ENCODE data around the gene NECTIN2.
"Not testable (repeated sequence)": the region's sequence is repeated elsewhere in the genome, so short reads cannot be mapped to it uniquely, and the experiment has no call there.

NECTIN2 gene

GRCh38 chr19:44834399-44834798, 11.7 kb upstream of the NECTIN2 start:
- H3K27me3 ChIP-seq (ENCODE audit: control insufficient read depth in 2 of 2, insufficient read depth in 2 of 2, low read length in 2 of 2); H3K36me3 ChIP-seq (ENCODE audit: control insufficient read depth in 2 of 2, insufficient read depth in 2 of 2, low read length in 2 of 2); H3K9me3 ChIP-seq (ENCODE audit: control insufficient read depth in 2 of 2, low read length in 2 of 2); H3K4me1 ChIP-seq (ENCODE audit: control insufficient read depth in 2 of 2, insufficient read depth in 2 of 2, low read length in 2 of 2); H3K9ac ChIP-seq (ENCODE audit: low read depth in 1 of 2, low read length in 2 of 2); H3K4me3 ChIP-seq (ENCODE audit: low read length in 2 of 2); H3K27ac ChIP-seq (ENCODE audit: low read depth in 2 of 2, low read length in 2 of 2): not testable (repeated sequence)

DNA sequence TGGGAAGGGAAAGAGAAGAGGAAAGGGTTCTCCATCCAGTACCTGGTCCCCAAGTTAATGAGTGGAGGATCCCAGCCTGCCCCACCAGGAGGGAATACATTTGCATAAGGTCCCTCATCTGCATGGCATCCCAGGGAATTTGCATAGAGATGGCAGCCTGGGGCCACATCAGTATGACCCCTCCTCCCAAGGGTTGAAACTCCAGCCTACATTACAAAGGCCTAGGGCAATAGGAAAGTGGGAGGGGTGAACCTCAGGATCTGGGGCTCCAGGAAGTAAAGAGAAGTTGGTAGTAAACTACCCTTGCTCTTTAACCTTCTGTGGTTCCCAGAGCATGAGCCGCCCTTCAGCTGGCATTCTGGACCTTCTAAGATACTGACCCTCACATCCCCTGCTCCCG, 6.8 kb upstream of the NECTIN2 start:
- H3K4me1 ChIP-seq (ENCODE audit: control insufficient read depth in 2 of 2, insufficient read depth in 2 of 2, low read length in 2 of 2) = peaks cover 0 to under 1% of the 10 kb centered on the region in 2 donors
- no peaks in the 10 kb centered on the region for H3K36me3 ChIP-seq (ENCODE audit: control insufficient read depth in 2 of 2, insufficient read depth in 2 of 2, low read length in 2 of 2)
- no peak overlapping the region for H3K9ac ChIP-seq (ENCODE audit: low read depth in 1 of 2, low read length in 2 of 2)
- no peaks in the 10 kb centered on the region for H3K27me3 ChIP-seq (ENCODE audit: control insufficient read depth in 2 of 2, insufficient read depth in 2 of 2, low read length in 2 of 2)
- no peak overlapping the region for H3K27ac ChIP-seq (ENCODE audit: low read depth in 2 of 2, low read length in 2 of 2)
- no peak overlapping the region for H3K4me3 ChIP-seq (ENCODE audit: low read length in 2 of 2)
- H3K9me3 ChIP-seq (ENCODE audit: control insufficient read depth in 2 of 2, low read length in 2 of 2) = no peaks in the 10 kb centered on the region

- Histone ChIP-seq H3K4me3 (ENCODE audit: low read length in 2 of 2) (no peak overlapping the region), H3K4me1 (ENCODE audit: control insufficient read depth in 2 of 2, insufficient read depth in 2 of 2, low read length in 2 of 2) (peaks cover 8 to 12% of the 10 kb centered on the region in 2 donors), H3K9ac (ENCODE audit: low read depth in 1 of 2, low read length in 2 of 2) (no peak overlapping the region), H3K27ac (ENCODE audit: low read depth in 2 of 2, low read length in 2 of 2) (no peak overlapping the region), H3K9me3 (ENCODE audit: control insufficient read depth in 2 of 2, low read length in 2 of 2) (no peaks in the 10 kb centered on the region), H3K27me3 (ENCODE audit: control insufficient read depth in 2 of 2, insufficient read depth in 2 of 2, low read length in 2 of 2) (no peaks in the 10 kb centered on the region), H3K36me3 (ENCODE audit: control insufficient read depth in 2 of 2, insufficient read depth in 2 of 2, low read length in 2 of 2) (no peaks in the 10 kb centered on the region)
Measured at GRCh38 chr19:44840811-44841210, 5.3 kb upstream of the NECTIN2 start.

- Histone ChIP-seq H3K9me3 (ENCODE audit: control insufficient read depth in 2 of 2, low read length in 2 of 2) (no peaks in the 10 kb centered on the region), H3K4me1 (ENCODE audit: control insufficient read depth in 2 of 2, insufficient read depth in 2 of 2, low read length in 2 of 2) (peaks cover 8 to 12% of the 10 kb centered on the region in 2 donors), H3K36me3 (ENCODE audit: control insufficient read depth in 2 of 2, insufficient read depth in 2 of 2, low read length in 2 of 2) (no peaks in the 10 kb centered on the region), H3K4me3 (ENCODE audit: low read length in 2 of 2) (no peak overlapping the region), H3K27me3 (ENCODE audit: control insufficient read depth in 2 of 2, insufficient read depth in 2 of 2, low read length in 2 of 2) (no peaks in the 10 kb centered on the region), H3K9ac (ENCODE audit: low read depth in 1 of 2, low read length in 2 of 2) (no peak overlapping the region), H3K27ac (ENCODE audit: low read depth in 2 of 2, low read length in 2 of 2) (no peak overlapping the region)
Measured at GRCh38 chr19:44841231-44841630, 4.9 kb upstream of the NECTIN2 start.

DNA sequence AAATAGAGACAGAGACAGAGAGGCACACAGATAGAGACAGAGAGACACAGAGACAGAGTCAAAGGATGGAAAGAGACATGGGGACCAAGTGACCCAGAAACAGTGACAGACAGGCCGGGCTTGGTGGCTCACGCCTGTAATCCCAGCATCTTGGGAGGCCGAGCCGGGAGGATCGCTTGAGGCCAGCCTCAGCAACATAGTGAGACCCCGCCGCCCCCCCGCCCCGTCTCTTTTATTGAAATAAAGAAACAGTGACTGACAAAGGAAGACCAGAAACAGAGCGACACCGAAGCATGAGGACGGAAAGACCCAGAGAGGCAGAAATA, 848 bp upstream of the NECTIN2 start:
- peaks cover 18 to 19% of the 10 kb centered on the region in 2 donors for H3K4me1 ChIP-seq (ENCODE audit: control insufficient read depth in 2 of 2, insufficient read depth in 2 of 2, low read length in 2 of 2)
- no peaks in the 10 kb centered on the region for H3K27me3 ChIP-seq (ENCODE audit: control insufficient read depth in 2 of 2, insufficient read depth in 2 of 2, low read length in 2 of 2)
- H3K9ac ChIP-seq (ENCODE audit: low read depth in 1 of 2, low read length in 2 of 2) = peak overlapping the region; percentile 68 to 94

DNA sequence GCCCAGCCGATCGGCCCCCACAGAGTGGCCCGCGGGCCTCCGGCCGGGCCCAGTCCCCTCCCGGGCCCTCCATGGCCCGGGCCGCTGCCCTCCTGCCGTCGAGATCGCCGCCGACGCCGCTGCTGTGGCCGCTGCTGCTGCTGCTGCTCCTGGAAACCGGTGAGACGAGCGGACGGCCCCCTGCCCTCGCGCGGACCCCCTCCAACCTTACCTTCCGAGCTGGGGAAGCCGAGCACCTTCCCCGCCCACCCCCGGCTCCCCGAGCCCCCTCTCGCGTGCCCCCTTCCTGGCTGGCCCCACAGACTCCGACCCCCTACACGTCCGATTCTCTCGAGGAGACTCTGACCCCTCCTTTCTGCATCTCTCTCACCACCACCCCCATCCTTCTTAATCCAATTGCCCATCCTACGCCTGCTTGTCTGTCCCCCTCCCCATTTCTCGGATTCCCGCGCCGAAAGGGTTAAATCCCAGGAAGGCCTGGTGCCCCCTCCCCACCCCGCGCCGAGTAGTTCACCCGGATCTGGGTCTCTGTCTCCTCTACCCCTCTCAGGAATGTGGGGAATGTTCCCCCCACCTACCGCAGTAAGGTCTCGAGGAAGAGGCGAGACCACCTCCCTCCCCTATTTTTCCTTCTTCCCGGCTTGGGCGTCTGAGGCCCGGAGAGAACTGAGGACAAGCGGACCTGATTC, 502 bp downstream of the NECTIN2 start:
- peak overlapping the region; percentile 90 to 94 for H3K27ac ChIP-seq (ENCODE audit: low read depth in 2 of 2, low read length in 2 of 2)
- H3K36me3 ChIP-seq (ENCODE audit: control insufficient read depth in 2 of 2, insufficient read depth in 2 of 2, low read length in 2 of 2) = no peaks in the 10 kb centered on the region
- peaks cover 18 to 19% of the 10 kb centered on the region in 2 donors for H3K4me1 ChIP-seq (ENCODE audit: control insufficient read depth in 2 of 2, insufficient read depth in 2 of 2, low read length in 2 of 2)
- H3K9me3 ChIP-seq (ENCODE audit: control insufficient read depth in 2 of 2, low read length in 2 of 2) = no peaks in the 10 kb centered on the region
- H3K9ac ChIP-seq (ENCODE audit: low read depth in 1 of 2, low read length in 2 of 2) = peak overlapping the region; percentile 98 to 99
- H3K4me3 ChIP-seq (ENCODE audit: low read length in 2 of 2) = peak overlapping the region; percentile 87 to 89
- no peaks in the 10 kb centered on the region for H3K27me3 ChIP-seq (ENCODE audit: control insufficient read depth in 2 of 2, insufficient read depth in 2 of 2, low read length in 2 of 2)

More for the DNA sequence above, 848 bp upstream of the NECTIN2 start:
- H3K27ac ChIP-seq (ENCODE audit: low read depth in 2 of 2, low read length in 2 of 2) = peak overlapping the region; percentile 87 to 93
- peak overlapping the region; percentile 87 to 93 for H3K4me3 ChIP-seq (ENCODE audit: low read length in 2 of 2)
- no peaks in the 10 kb centered on the region for H3K9me3 ChIP-seq (ENCODE audit: control insufficient read depth in 2 of 2, low read length in 2 of 2)
- H3K36me3 ChIP-seq (ENCODE audit: control insufficient read depth in 2 of 2, insufficient read depth in 2 of 2, low read length in 2 of 2) = no peaks in the 10 kb centered on the region

DNA sequence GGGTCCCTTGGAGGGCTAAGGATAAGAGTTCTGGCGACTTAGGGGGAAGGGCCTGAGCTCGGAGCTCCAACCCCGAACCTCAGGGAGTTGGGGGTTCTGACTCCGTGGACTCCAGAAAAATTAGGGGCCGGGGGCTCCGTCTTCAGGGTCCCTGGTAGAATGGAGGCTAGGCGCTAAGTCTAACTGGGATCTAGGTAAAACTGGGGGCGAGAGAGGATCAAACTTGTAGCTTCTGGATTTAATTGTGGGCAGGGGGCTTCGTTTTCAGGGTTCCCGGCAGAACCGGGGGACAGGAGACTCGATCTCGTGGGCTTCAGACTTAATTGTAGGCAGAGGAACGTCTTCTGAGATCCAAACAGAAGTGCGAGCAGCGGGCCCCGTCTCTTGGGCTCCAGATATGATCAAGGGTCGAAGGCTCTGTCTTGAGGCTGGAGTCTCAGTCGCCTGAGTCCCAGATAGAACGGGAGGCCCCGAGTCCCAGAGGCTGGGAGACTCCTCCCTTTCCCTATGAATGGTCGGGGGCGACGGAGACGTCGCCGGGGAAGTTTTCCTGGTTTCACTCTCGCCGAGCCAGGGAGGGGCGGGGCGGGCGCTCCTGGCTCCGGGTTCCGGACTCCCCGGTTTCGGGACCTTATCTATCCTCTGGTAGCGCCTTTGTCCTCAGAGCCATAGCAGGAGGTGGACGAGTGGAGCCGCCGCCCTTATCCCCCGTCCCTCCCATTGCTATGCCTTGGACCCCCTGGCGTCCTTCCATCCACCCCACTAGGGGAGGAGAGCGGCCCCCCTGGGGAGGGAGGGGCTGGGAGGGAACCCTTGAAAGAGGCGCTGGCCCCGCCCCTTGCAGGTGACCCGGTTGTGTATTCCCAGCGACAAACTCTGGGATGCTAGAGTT, 1.3 kb downstream of the NECTIN2 start:
- peaks cover 18 to 19% of the 10 kb centered on the region in 2 donors for H3K4me1 ChIP-seq (ENCODE audit: control insufficient read depth in 2 of 2, insufficient read depth in 2 of 2, low read length in 2 of 2)
- peak overlapping the region; percentile 98 to 99 for H3K9ac ChIP-seq (ENCODE audit: low read depth in 1 of 2, low read length in 2 of 2)
- H3K9me3 ChIP-seq (ENCODE audit: control insufficient read depth in 2 of 2, low read length in 2 of 2) = no peaks in the 10 kb centered on the region

GRCh38 chr19:44848036-44848811, 2.1 kb downstream of the NECTIN2 start:
- Histone ChIP-seq H3K36me3 (ENCODE audit: control insufficient read depth in 2 of 2, insufficient read depth in 2 of 2, low read length in 2 of 2) (no peaks in the 10 kb centered on the region), H3K9me3 (ENCODE audit: control insufficient read depth in 2 of 2, low read length in 2 of 2) (no peaks in the 10 kb centered on the region), H3K27ac (ENCODE audit: low read depth in 2 of 2, low read length in 2 of 2) (peak overlapping the region; percentile 90 to 94), H3K9ac (ENCODE audit: low read depth in 1 of 2, low read length in 2 of 2) (peak overlapping the region; percentile 98 to 99), H3K27me3 (ENCODE audit: control insufficient read depth in 2 of 2, insufficient read depth in 2 of 2, low read length in 2 of 2) (no peaks in the 10 kb centered on the region), H3K4me3 (ENCODE audit: low read length in 2 of 2) (peak overlapping the region; percentile 87 to 89), H3K4me1 (ENCODE audit: control insufficient read depth in 2 of 2, insufficient read depth in 2 of 2, low read length in 2 of 2) (peaks cover 18 to 19% of the 10 kb centered on the region in 2 donors)

More for the DNA sequence above, 1.3 kb downstream of the NECTIN2 start:
- peak overlapping the region; percentile 87 to 89 for H3K4me3 ChIP-seq (ENCODE audit: low read length in 2 of 2)
- H3K27ac ChIP-seq (ENCODE audit: low read depth in 2 of 2, low read length in 2 of 2) = peak overlapping the region; percentile 90 to 94
- no peaks in the 10 kb centered on the region for H3K27me3 ChIP-seq (ENCODE audit: control insufficient read depth in 2 of 2, insufficient read depth in 2 of 2, low read length in 2 of 2)
- no peaks in the 10 kb centered on the region for H3K36me3 ChIP-seq (ENCODE audit: control insufficient read depth in 2 of 2, insufficient read depth in 2 of 2, low read length in 2 of 2)

DNA sequence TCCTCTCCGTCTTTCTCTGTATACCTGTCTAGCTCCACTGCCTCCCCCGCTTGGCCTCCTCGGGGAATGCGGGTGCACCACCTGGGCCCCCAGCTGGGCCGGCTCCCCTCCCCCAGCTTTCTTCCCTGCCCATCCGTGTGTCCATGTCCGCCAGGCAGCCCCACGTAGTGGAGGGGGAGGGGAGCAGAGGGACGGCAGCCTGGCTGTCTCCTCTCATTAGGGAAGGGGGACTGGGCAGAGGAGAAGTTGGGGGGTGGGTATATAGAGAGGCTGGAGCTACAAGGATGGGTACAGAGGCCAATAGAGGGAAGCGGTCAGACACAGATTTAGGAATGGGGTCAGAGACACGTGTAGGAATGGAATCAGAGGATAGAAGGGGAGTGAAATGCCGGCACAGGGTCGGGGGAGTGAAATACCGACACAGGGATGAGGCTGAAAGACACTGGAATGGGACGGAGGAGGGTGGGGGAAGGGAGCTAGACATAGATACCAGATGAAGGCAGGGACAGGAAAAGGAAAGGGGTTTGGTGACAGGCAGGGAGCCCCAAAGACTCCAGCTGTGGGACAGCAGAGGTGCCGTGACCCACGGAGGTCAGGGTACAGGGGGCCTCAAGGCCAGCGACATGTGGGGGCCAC, 2.8 kb downstream of the NECTIN2 start:
- Histone ChIP-seq H3K4me3 (ENCODE audit: low read length in 2 of 2) (no peak overlapping the region), H3K27me3 (ENCODE audit: control insufficient read depth in 2 of 2, insufficient read depth in 2 of 2, low read length in 2 of 2) (no peaks in the 10 kb centered on the region), H3K36me3 (ENCODE audit: control insufficient read depth in 2 of 2, insufficient read depth in 2 of 2, low read length in 2 of 2) (no peaks in the 10 kb centered on the region), H3K4me1 (ENCODE audit: control insufficient read depth in 2 of 2, insufficient read depth in 2 of 2, low read length in 2 of 2) (peaks cover 18 to 19% of the 10 kb centered on the region in 2 donors), H3K9ac (ENCODE audit: low read depth in 1 of 2, low read length in 2 of 2) (peak overlapping the region in 1 of 2 donors; percentile 99), H3K27ac (ENCODE audit: low read depth in 2 of 2, low read length in 2 of 2) (peak overlapping the region; percentile 90 to 94), H3K9me3 (ENCODE audit: control insufficient read depth in 2 of 2, low read length in 2 of 2) (no peaks in the 10 kb centered on the region)

Data from mucosa of rectum (tissue), 2 donors.